Stimulated activated CD4-positive, alpha-beta T cell treated with anti-CD3 and anti-CD28 coated beads, TNF-alpha, amount 100 ng/mL, for 4 hours (primary cell): ENCODE data around the gene DLGAP4.
"Not testable (repeated sequence)": the region's sequence is repeated elsewhere in the genome, so short reads cannot be mapped to it uniquely, and the experiment has no call there.

Experiments used
- DNase-seq, 3 experiments: peaks; one replicate each; pipeline ENCODE4 v3.0.0-alpha.2; 2020; ENCODE audit warnings: low read depth in 3 of 3

DLGAP4 gene

DNA sequence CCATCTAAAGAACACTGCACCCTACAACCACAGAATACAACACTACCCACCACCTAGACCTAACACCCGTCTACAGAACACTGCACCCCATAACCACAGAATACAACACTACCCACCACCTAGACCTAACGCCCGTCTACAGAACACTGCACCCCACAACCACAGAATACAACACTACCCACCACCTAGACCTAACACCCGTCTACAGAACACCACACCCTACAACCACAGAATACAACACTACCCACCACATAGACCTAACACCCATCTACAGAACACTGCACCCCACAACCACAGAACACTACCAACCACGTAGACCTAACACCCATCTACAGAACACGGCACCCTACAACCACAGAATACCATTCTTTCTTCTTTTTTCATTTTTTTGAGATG, 258.6 kb downstream of the DLGAP4 start:
- not testable (repeated sequence) for DNase-seq

DNA sequence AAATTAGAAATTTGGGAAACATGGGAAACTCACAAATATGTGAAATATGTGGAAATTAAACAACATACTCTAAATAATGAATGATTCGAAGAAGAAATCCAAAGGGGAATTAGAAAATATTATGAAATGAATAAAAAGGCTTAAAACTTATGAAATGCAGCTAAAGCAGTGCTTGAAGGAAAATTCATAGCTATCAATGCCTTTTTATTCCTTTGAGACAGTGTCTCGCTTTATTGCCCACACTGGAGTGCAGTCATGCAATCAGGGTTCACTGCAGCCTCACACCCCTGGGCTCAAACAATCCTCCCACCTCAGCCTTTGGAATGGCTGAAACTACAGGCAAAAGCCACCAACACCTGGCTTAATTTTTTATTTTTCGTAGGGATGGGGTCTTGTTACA, 259.4 kb downstream of the DLGAP4 start:
- no peak for DNase-seq

DNA sequence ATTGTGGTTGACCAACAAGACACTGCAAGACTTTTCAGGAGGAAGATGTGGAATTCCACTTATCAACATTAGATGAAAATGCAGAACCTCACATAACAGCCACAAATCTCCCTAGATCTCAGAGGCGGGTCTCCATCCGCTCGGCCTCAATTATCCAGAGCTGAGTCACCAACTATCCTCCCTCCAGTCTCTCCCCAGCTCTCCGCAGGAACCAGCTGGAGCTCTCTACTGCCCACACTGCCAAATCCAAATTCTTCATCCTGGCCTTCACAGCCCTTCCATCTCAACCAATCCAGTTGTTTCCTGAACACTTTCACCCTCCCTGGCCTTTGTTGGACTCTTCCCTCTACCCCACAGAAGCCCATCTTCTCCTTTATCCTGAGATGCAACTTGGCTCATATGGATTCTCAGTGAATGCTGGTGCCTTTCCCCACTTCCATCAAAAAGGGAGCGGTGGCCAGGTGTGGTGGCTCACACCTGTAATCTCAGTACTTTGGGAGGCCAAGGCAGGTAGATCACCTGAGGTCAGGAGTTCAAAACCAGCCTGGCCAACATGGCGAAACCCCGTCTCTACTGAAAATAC, 263.8 kb downstream of the DLGAP4 start:
- DNase-seq, result no peak

DNA sequence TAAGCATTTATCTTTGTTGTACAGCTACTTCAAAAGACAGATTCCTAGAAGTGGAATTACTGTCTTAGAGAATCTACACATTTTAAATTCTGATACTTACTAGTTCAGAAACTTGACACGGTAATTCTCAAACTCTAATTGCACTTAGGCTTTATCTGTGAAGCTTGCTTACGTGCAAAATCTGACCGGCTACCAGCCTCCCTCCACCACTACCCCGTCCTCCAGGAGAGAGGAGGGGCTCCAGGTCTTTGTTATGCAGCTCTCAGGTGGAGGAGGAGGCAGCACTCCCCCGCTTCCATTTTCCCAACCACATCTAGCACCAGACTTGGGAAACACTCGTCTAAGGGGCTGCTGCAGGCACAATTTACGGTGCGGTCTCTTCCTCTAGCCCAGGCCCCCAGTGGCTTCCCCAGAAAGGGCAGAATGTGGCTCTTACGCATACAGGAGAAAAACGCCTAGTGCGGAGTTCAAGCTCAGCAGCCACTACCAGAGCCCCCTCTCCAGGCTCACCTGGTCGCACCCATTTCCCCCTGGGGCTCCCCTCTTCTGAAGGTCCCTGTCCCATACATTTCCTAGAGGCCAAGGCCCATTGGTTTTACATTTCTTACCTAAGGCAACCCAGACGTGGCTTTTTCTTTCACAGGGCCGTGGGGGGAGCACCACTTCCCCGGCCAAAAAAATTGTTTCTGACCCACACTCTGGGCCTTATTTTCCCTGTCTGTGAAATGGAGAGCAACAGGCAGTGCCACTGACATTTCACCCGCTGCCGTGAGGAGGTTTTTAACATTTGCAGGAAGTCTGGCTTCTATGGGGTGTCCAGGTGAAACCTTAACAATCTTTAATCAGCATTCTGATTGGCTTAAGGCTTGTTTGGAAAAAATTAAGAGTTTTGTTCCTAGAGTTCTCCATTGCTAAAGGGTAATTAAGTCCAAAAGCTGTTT, 265.7 kb downstream of the DLGAP4 start:
- no peak for DNase-seq

DNA sequence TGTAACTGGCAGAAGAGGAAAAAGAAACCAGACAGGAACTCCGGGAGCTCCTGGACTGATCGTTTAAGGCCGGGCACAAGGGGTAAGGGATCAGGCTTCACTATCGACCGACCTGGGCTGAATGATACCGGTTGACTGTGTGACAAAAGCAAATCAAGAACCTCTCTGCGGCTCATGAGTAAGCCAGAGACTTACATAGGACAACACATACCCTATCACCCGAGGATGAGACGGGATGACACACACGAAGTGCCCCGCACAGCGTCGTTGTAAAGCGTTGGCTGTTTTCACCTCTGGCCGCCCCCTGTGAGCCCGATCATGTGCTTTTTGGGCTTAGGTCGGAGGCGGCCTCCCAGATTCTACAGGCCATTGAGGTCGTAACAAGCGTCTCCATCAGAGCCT, 266.6 kb downstream of the DLGAP4 start:
- peak; percentile 43 to 57 (median 47) for DNase-seq

DNA sequence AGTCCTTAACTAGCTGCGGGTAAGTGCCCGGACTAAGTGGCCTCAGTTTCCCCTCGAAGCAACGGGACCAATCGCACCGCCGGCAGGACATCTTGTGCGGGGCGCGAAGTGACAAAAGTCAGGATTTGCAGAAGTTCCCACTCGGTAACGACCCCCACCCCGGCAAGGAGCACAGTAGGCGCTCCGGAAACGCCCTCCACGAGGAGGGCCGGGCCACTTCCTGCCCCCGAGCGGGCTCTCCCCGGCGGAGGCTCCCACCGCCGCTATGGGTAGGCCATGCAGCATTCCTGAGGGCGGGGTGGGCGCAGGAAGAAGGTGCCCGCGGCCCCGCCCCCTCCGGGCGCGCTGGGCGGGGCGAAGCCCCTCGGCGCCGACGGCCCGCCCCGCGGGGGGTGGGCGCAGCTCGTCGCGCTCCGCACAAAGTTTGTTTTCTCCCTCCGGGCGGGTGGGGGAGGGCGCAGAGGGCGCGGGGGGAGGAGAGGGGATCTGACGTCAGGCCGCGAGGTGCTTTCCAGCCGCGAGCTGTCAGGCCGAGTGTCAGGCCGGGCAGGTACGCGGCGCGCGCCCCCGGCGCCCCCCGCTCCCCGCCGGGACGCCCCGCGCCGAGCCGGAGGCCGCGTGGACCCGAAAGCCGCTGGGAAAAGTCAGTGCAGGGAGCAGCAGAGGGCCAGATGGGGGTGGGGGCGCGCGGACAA, 267.1 kb downstream of the DLGAP4 start, which contains the start of gene TGIF2:
Gene TGIF2 (plus strand): TSS at position 495 of the 695 bp plus-strand sequence. CDS start 5,178 bp downstream, outside the sequence.
- DNase-seq, result peak; percentile 78 to 89 (median 82)

DNA sequence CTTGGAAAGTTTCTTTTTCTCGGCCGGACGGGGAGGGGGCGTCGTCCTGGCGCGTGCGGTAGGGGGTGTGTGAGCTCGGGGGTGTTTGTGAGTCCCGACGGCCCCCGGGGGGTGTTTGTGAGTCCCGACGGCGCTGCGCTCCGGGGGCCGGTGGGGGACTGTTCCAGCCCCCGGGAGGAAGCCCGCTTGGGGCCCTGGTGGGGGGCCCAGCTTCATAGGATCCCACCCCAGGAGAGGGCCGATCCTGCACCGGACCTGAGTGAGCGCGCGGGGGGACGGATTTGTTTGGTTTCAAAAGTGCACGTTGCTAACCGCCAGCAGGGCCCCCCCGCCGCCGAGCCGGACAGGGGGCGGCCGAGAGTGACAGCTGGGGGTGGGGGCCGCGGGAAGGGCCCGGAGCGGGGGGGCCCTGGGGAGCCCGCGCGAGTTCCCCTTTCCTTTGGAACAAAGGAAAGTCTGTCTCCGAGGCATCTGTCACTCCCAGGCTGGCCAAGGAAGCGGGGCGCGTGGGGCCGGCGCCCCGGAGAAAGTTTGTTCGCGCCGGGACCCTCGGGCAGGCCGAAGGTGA, 267.7 kb downstream of the DLGAP4 start:
- DNase-seq, result peak in 1 of 3 experiments; percentile 30

DNA sequence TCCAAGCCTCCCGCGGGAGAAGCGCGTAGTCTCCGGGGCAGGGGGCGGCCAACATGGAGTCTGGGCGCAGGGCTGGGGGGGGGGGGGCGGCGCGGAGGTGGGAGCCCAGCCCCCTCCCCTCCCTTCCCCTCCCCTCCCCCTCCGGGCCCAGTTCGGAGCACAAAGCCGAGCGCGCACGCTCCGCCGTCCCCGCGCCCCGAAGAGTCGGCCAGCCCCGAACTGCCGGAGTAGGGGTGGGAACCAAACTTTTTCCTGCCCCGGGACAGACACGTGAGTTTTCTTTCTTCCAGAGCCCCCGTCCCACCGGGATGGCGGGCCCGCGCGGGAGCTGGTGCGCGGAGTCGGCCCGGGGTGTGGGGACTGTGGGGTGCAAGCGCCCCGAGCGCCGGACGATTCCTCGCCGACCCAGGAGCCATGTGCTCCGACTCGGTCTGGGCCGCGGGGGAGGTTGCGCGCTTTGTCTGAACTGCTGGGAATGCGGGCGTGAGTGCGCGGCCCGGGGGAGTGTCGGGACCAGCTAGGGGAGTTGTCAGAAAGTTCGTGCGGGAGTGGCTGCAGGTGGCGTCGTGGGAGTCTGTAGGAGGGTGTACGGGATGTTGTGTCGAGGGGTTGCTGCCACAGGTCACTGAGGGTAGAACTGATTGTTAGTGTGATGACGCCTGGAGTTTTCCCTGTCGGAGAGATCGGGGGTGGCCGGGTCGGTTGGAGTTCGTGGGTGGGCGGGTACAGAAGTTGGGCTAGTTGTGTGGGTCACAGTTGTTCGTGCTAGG, 268.4 kb downstream of the DLGAP4 start:
- DNase-seq, result peak; percentile 46 to 59 (median 52)

DNA sequence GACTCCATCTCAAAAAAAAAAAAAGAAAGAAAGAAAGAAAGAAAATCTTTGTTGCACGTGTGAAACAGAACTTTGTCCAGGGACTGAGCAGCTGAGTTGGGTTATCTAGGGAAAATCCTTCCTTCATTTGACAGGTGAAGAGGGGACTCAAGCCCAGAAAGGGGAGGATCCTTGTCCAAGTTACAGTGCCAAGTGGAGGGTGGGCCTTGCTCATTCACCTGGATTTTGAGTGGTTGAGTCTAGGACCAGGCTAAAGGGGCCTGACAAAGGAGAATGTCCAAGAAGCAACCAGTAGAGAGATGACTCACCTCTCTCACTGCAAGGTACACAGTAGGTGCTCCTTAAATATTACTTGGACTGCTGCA, 269.9 kb downstream of the DLGAP4 start:
- no peak for DNase-seq
